Heart right ventricle (tissue), 16 donors: Measurements from ENCODE around the gene NLRP14. TPM values are rescaled to one million over a fixed set of nuclear protein-coding genes. Genes with fewer than 3 reads are reported as not detected.

Experiments
- ATAC-seq, 8 donors: fragments of 200-7000 bp; cut with Tn5 transposase; one replicate each; pipeline ENCODE4 v1.9.1; 2020; ENCODE audit warnings: mild to moderate bottlenecking in 8 of 8, moderate library complexity in 8 of 8, moderate number of reproducible peaks in 1 of 8
- DNase-seq, 2 donors: peaks; one replicate each; pipeline ENCODE4 v3.0.0-alpha.2; 2020
- H3K27ac ChIP-seq, 10 donors: fragments of 200-600 bp; sonication (generic) in 2 of 10; one replicate each; pipeline versions ENCODE4 v1.5.0 to v1.8.0; 2020 to 2022; ENCODE audit warnings: mild to moderate bottlenecking in 3 of 10
- H3K27me3 ChIP-seq, 7 donors: fragments of 200-600 bp; one replicate each; pipeline ENCODE4 v1.8.0; 2021 to 2022; ENCODE audit warnings: mild to moderate bottlenecking in 2 of 7
- H3K36me3 ChIP-seq, 9 donors: fragments of 200-600 bp; sonication (generic) in 1 of 9; one replicate each; pipeline versions ENCODE4 v1.5.0 to v1.8.0; 2020 to 2022; ENCODE audit warnings: mild to moderate bottlenecking in 2 of 9
- H3K4me1 ChIP-seq, 9 donors: fragments of 200-600 bp; sonication (generic) in 1 of 9; one replicate each; pipeline versions ENCODE4 v1.5.0 to v1.8.0; 2020 to 2022; ENCODE audit warnings: mild to moderate bottlenecking in 4 of 9
- H3K4me3 ChIP-seq, 10 donors: fragments of 200-600 bp; sonication (generic) in 2 of 10; one replicate each; pipeline versions ENCODE4 v1.5.0 to v1.8.0; 2020 to 2022; ENCODE audit warnings: mild to moderate bottlenecking in 7 of 10, moderate library complexity in 2 of 10
- H3K9me3 ChIP-seq, 11 donors: fragments of 200-600 bp in 10 of 11; sonication (generic) in 2 of 11; one replicate each; pipeline versions ENCODE4 v1.5.0 to v1.8.0; 2013 to 2022; ENCODE audit warnings: mild to moderate bottlenecking in 2 of 11, control low read depth in 1 of 11, moderate library complexity in 1 of 11
- WGBS, 2 donors: extraction: QIAGEN DNeasy Blood & Tissue Kit; methylation state at CpG; one replicate each; pipeline ENCODE4 v1.1.7; 2013; ENCODE audit warnings: inconsistent platforms in 1 of 2; 5-methylcytosine and 5-hydroxymethylcytosine counted together
- intact Hi-C, 10 donors: fragments of 100-400 bp; cut with DNase I; formaldehyde crosslinking; loops; one replicate each; pipeline versions ENCODE4 v1.11.1 to v1.14.2; 2022
- polyA plus RNA-seq, 2 donors: library from polyadenylated mRNA; stranded (reverse); fragments of 200-250 nt; gene quantifications; one replicate each; pipeline ENCODE4 v1.2.3, GENCODE V29; 2013
- total RNA-seq, 10 donors: library from RNA; stranded (reverse); fragmentation: NEBNext Ultra II Directional in 3 of 10; extraction: Animal tissue kit (Norgen Biotek cat#: 25700) in 3 of 10; gene quantifications; one replicate each; pipeline versions ENCODE4 v1.2.1 to v1.2.4, GENCODE V29; 2021 to 2023
- TF ChIP-seq, protein P1 (sequence below), 9 donors: fragments of 200-600 bp; sonication (generic) in 2 of 9; IDR thresholded peaks; one replicate each; pipeline versions ENCODE4 v1.5.0 to v1.8.0; 2021 to 2022; ENCODE audit warnings: antibody characterized with exemption in 9 of 9, mild to moderate bottlenecking in 5 of 9, moderate library complexity in 1 of 9
- donor health status: Arrhythmogenic right ventricular cardiomyopathy.
- donor health status: ischemic (EF 13 %, LVEDD 7.1; RV severe dilation, severe dysfunction).
- donor health status: healthy with polysubstance abuse.
- donor health status: DM: no; HTN: yes; CAD: no.
- donor health status: DM: no; HTN: no; CAD: no.
- donor health status: ischemic (EF 25% LVEDD 6.9; RV normal size, moderate dysfunction).
- donor health status: ischemic (EF 25% LVEDD 5.7; RV mildly dilated, moderate dysfunction).
- donor health status: healthy.
- donor health status: DM: yes; HTN: yes; CAD: no.
- donor health status: Ischemic cardiomyopathy.
- donor health status: ischemic (EF 35%, LVEDD 5.7; RV mildly dilated, moderate dysfunction).
- donor health status: nonischemic (EF 11% LVEDD 7.7; RV severe dilation, severe dysfunction).
- donor health status: DM: yes; HTN: yes; CAD: no.
- donor health status: PGD.
- donor health status: ischemic (EF 29% LVEDD 5.4; RV normal size, mild dysfunction).
- donor health status: nonischemic (EF 23%, LVEDD 6.1; RV moderate dilation, normal function).

NLRP14 gene
- total and polyA plus RNA-seq, 12 donors: 0.07 to 0.11 TPM; not detected in 10

GRCh38 chr11:7004482-7004881, 15.8 kb upstream of the NLRP14 start:
- TF ChIP-seq, protein P1, sequence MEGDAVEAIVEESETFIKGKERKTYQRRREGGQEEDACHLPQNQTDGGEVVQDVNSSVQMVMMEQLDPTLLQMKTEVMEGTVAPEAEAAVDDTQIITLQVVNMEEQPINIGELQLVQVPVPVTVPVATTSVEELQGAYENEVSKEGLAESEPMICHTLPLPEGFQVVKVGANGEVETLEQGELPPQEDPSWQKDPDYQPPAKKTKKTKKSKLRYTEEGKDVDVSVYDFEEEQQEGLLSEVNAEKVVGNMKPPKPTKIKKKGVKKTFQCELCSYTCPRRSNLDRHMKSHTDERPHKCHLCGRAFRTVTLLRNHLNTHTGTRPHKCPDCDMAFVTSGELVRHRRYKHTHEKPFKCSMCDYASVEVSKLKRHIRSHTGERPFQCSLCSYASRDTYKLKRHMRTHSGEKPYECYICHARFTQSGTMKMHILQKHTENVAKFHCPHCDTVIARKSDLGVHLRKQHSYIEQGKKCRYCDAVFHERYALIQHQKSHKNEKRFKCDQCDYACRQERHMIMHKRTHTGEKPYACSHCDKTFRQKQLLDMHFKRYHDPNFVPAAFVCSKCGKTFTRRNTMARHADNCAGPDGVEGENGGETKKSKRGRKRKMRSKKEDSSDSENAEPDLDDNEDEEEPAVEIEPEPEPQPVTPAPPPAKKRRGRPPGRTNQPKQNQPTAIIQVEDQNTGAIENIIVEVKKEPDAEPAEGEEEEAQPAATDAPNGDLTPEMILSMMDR (IDR thresholded peaks at IDR 0.05): no peak
- no peak for ATAC-seq
- H3K36me3 ChIP-seq: peaks cover 0 to 21% (median 4%) of the 10 kb centered on the region in 9 donors
- intact Hi-C loops: no loop called here
- no peaks in the 10 kb centered on the region for H3K4me1 ChIP-seq
- H3K27ac ChIP-seq: no peak overlapping the region
- WGBS, 2 donors: 29 to 30% methylated on average over 3 of the region's 3 CpGs
- H3K9me3 ChIP-seq: no peaks in the 10 kb centered on the region
- H3K27me3 ChIP-seq: no peaks in the 10 kb centered on the region
- H3K4me3 ChIP-seq: no peak overlapping the region
- no peak for DNase-seq

GRCh38 chr11:7014118-7014517, 6.2 kb upstream of the NLRP14 start:
- Histone ChIP-seq H3K27me3 (no peaks in the 10 kb centered on the region), H3K27ac (no peak overlapping the region), H3K4me1 (no peaks in the 10 kb centered on the region), H3K36me3 (no peaks in the 10 kb centered on the region), H3K9me3 (no peaks in the 10 kb centered on the region), H3K4me3 (no peak overlapping the region)
- no peak for DNase-seq
- 97 to 100% methylated on average over 1 of the region's 1 CpG for WGBS, 2 donors
- TF ChIP-seq, protein P1 (IDR thresholded peaks at IDR 0.05): no peak
- intact Hi-C loops: no loop called here
- no peak for ATAC-seq

DNA sequence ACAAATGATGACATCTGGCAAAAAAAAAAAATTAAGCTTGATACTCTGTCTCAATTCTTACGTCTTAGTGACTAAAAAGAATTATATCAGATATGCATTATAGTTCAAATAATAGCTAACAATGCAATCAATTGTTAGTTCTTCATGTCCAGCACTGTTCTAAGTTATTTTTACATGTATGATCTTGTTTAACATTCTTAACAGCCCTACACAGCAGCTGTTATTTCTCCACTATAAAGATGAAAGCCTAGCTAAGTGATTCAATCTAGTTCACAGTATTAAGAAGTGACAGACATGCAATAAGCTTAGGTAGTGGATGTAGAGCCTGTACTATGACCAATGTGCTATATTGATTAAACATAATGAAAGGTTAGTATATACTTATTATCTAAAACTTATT, 4.3 kb upstream of the NLRP14 start:
- DNase-seq (no peak), ATAC-seq (no peak)
- Histone ChIP-seq H3K27ac (no peak overlapping the region), H3K27me3 (peaks cover 0 to 17% (median 0%) of the 10 kb centered on the region in 7 donors), H3K4me1 (peaks cover 0 to 17% (median 6%) of the 10 kb centered on the region in 9 donors), H3K4me3 (no peak overlapping the region), H3K9me3 (no peaks in the 10 kb centered on the region), H3K36me3 (no peaks in the 10 kb centered on the region)
- intact Hi-C loops: no loop called here
- WGBS, 2 donors: 90 to 92% methylated on average over 1 of the region's 1 CpG
- TF ChIP-seq, protein P1 (IDR thresholded peaks at IDR 0.05): no peak

GRCh38 chr11:7019500-7020182, 638 bp upstream of the NLRP14 start:
- intact Hi-C loops: no loop called here
- Histone ChIP-seq H3K4me3 (peak overlapping the region; percentile 36 to 76 (median 63)), H3K27ac (peak overlapping the region in 8 of 10 donors; percentile 56 to 73 (median 68)), H3K36me3 (no peaks in the 10 kb centered on the region), H3K9me3 (no peaks in the 10 kb centered on the region), H3K27me3 (peaks cover 0 to 21% (median 0%) of the 10 kb centered on the region in 7 donors), H3K4me1 (peaks cover 0 to 18% (median 8%) of the 10 kb centered on the region in 9 donors)
- 2 to 6% methylated on average over 26 of the region's 26 CpGs for WGBS, 2 donors
- TF ChIP-seq, protein P1 (IDR thresholded peaks at IDR 0.05): no peak
- ATAC-seq: peak; percentile 1 to 56 (median 46)
- DNase-seq: peak; percentile 13 to 21
